Activated CD4-positive, alpha-beta T cell treated with anti-CD3 and anti-CD28 coated beads for 36 hours (primary cell): ENCODE data around the gene KLHL33. TPM values are rescaled to one million over a fixed set of nuclear protein-coding genes. Genes with fewer than 3 reads are reported as not detected.
"Not testable (repeated sequence)": the region's sequence is repeated elsewhere in the genome, so short reads cannot be mapped to it uniquely, and the experiment has no call there.

Experiments used
- ATAC-seq: fragments of 200-7000 bp; cut with Tn5 transposase; one replicate; pipeline ENCODE4 v1.10.0; 2021; ENCODE audit warnings: mild to moderate bottlenecking, moderate library complexity
- CTCF ChIA-PET: fragments of 350-600 bp; sonication (Branson Sonifier 250); formaldehyde crosslinking; loops from one replicate; lab custom pipeline; 2021; ENCODE audit warnings: antibody characterized with exemption; lab: Charles Lee
- POLR2A ChIA-PET: fragments of 350-600 bp; sonication (Branson Sonifier 250); formaldehyde crosslinking; loops from one replicate; lab custom pipeline; 2021; ENCODE audit warnings: antibody characterized with exemption, inconsistent platforms; lab: Charles Lee
- DNase-seq: peaks from one replicate; pipeline ENCODE4 v3.0.0-alpha.2; 2020
- H3K27ac Mint-ChIP-seq: one replicate; pipeline ENCODE4 v1.8.0; 2021; ENCODE audit warnings: mixed read lengths
- H3K27me3 Mint-ChIP-seq: one replicate; pipeline ENCODE4 v1.8.0; 2021; ENCODE audit warnings: mixed read lengths
- H3K36me3 Mint-ChIP-seq: one replicate; pipeline ENCODE4 v1.8.0; 2021; ENCODE audit warnings: low read depth, mixed read lengths
- H3K4me1 Mint-ChIP-seq: one replicate; pipeline ENCODE4 v1.8.0; 2021; ENCODE audit warnings: mixed read lengths
- H3K4me3 Mint-ChIP-seq: one replicate; pipeline ENCODE4 v1.8.0; 2021; ENCODE audit warnings: mild to moderate bottlenecking, moderate library complexity, mixed read lengths
- H3K9me3 Mint-ChIP-seq: one replicate; pipeline ENCODE4 v1.8.0; 2021; ENCODE audit warnings: low read depth, mixed read lengths
- intact Hi-C, 2 experiments: fragments of 100-400 bp; cut with DNase I in 1 of 2; cut with micrococcal nuclease in 1 of 2; formaldehyde crosslinking; loops; one replicate each; pipeline versions ENCODE4 v1.14.2 to v1.15.1; 2022 to 2024; cut with DNase I, micrococcal nuclease
- total RNA-seq, 2 experiments: library from RNA; stranded (reverse); gene quantifications; one replicate each; pipeline ENCODE4 v1.2.3, GENCODE V29; 2021

Gene KLHL33
- total RNA-seq, 2 experiments from 2014 or later: 0.05 to 0.09 TPM

DNA sequence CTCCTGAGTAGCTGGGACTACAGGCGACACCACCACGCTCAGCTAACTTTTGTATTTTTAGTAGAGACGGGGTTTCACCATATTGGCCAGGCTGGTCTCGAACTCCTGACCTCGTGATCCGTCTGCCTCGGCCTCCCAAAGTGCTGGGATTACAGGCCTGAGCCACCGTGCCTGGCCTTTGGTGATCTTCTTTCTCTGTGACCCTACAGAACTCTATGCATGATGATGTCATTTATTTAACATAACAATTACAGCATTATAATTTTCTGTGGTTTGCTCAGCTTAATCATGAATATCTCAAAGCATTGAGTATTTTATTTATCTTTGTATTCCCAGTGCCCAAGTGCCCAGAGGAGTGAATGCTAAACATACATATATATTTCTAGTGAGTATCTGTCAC is 16.9 kb upstream of the KLHL33 start:
- H3K9me3 Mint-ChIP-seq, H3K4me1 Mint-ChIP-seq, intact Hi-C loops, DNase-seq, H3K27me3 Mint-ChIP-seq, ATAC-seq, H3K4me3 Mint-ChIP-seq: not testable (repeated sequence)
- Mint-ChIP-seq H3K36me3 (peaks cover 43% of the 10 kb centered on the region), H3K27ac (peak overlapping the region; percentile 24)
- CTCF ChIA-PET: interaction anchor here (0.6 to 4.6 kb wide), 3 partner anchors 16 to 126 kb away, joined by 3 to 25 read pairs (median 3); no protein-coding TSS in a partner anchor
- POLR2A ChIA-PET: interaction anchor here (0.8 to 1.5 kb wide), 3 partner anchors 8 to 110 kb away, joined by 3 to 5 read pairs (median 3); partner anchors contain the start of genes PARP2 and PIP4P1

- Mint-ChIP-seq H3K9me3 (no peaks in the 10 kb centered on the region), H3K36me3 (peaks cover 45% of the 10 kb centered on the region), H3K4me3 (no peak overlapping the region), H3K4me1 (peaks cover 3% of the 10 kb centered on the region), H3K27ac (no peak overlapping the region), H3K27me3 (no peaks in the 10 kb centered on the region)
- ATAC-seq (no peak), DNase-seq (no peak)
- POLR2A ChIA-PET: no interaction called here
- intact Hi-C loops: no loop called here
- CTCF ChIA-PET: no interaction called here
Observed at GRCh38 chr14:20446889-20447288, 10.9 kb upstream of the KLHL33 start.

DNA sequence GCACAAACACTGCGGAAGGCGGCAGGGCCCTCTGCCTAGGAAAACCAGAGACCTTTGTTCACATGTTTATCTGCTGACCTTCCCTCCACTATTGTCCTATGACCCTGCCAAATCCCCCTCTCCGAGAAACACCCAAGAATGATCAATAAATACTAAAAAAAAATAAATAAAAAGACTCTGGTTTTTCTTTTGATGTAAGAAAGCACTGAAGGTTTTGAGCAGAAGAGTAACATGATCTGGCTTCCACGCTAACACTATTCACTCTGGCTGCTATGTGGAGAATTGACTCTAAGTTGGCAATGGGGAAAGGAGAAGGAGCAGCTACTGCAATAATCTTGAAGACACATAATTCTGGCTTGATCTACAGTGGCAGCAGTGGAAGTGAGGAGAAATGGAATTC is 7.7 kb upstream of the KLHL33 start:
- DNase-seq, H3K9me3 Mint-ChIP-seq, CTCF ChIA-PET, H3K27ac Mint-ChIP-seq, H3K4me3 Mint-ChIP-seq, POLR2A ChIA-PET, intact Hi-C loops, ATAC-seq, H3K27me3 Mint-ChIP-seq: not testable (repeated sequence)
- H3K36me3 Mint-ChIP-seq: peaks cover 26% of the 10 kb centered on the region
- H3K4me1 Mint-ChIP-seq: peaks cover 21% of the 10 kb centered on the region

DNA sequence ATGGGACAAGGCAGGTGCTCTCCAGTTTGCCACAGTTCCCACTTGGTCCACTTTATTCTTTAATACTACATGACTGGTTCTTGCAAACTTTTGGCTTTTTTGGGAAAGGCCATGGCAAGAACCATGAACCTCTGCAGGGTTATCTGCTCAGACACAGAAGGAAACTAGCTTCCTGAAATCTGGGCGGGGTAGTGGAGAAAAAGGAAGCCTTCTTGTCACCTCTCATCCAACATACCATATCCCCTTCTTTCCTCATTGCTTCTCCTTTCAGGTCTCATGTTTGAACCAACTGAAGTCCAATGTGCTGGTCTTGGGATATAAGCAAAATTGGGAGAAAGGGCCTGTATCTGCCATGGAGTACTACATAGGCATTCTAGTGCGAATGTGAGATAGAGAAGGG is 5.5 kb upstream of the KLHL33 start:
- intact Hi-C loops: no loop called here
- no peak for ATAC-seq
- H3K4me1 Mint-ChIP-seq: peaks cover 21% of the 10 kb centered on the region
- no peak overlapping the region for H3K4me3 Mint-ChIP-seq
- POLR2A ChIA-PET: no interaction called here
- peak overlapping the region; percentile 66 for H3K27ac Mint-ChIP-seq
- no peaks in the 10 kb centered on the region for H3K9me3 Mint-ChIP-seq
- no peak for DNase-seq
- CTCF ChIA-PET: interaction anchor here (1.3 kb wide), 1 partner anchor 26 kb away, joined by 3 read pairs; no protein-coding TSS in a partner anchor
- H3K27me3 Mint-ChIP-seq: no peaks in the 10 kb centered on the region
- H3K36me3 Mint-ChIP-seq: peaks cover 8% of the 10 kb centered on the region

GRCh38 chr14:20440882-20441281 is 4.9 kb upstream of the KLHL33 start:
- peak; percentile 58 for DNase-seq
- peak; percentile 96 for ATAC-seq
- peaks cover 8% of the 10 kb centered on the region for H3K36me3 Mint-ChIP-seq
- H3K4me3 Mint-ChIP-seq: no peak overlapping the region
- peaks cover 21% of the 10 kb centered on the region for H3K4me1 Mint-ChIP-seq
- H3K27ac Mint-ChIP-seq: peak overlapping the region; percentile 66
- intact Hi-C loops: no loop called here
- no peaks in the 10 kb centered on the region for H3K9me3 Mint-ChIP-seq
- H3K27me3 Mint-ChIP-seq: no peaks in the 10 kb centered on the region
- POLR2A ChIA-PET: no interaction called here
- CTCF ChIA-PET: interaction anchor here (1.3 kb wide), 1 partner anchor 25 kb away, joined by 3 read pairs; no protein-coding TSS in a partner anchor

GRCh38 chr14:20440465-20440864 is 4.5 kb upstream of the KLHL33 start:
- Mint-ChIP-seq H3K4me3 (no peak overlapping the region), H3K27ac (peak overlapping the region; percentile 66), H3K36me3 (peaks cover 8% of the 10 kb centered on the region), H3K9me3 (no peaks in the 10 kb centered on the region), H3K27me3 (no peaks in the 10 kb centered on the region), H3K4me1 (peaks cover 21% of the 10 kb centered on the region)
- ATAC-seq (peak; percentile 14), DNase-seq (no peak)
- intact Hi-C loops: no loop called here
- POLR2A ChIA-PET: no interaction called here
- CTCF ChIA-PET: interaction anchor here (1.3 kb wide), 1 partner anchor 25 kb away, joined by 3 read pairs; no protein-coding TSS in a partner anchor

GRCh38 chr14:20438664-20439063 is 2.7 kb upstream of the KLHL33 start:
- ChIA-PET CTCF (interaction anchor here (0.6 kb wide), 1 partner anchor 674 kb away, joined by 4 read pairs; no protein-coding TSS in a partner anchor), POLR2A (no interaction called here)

DNA sequence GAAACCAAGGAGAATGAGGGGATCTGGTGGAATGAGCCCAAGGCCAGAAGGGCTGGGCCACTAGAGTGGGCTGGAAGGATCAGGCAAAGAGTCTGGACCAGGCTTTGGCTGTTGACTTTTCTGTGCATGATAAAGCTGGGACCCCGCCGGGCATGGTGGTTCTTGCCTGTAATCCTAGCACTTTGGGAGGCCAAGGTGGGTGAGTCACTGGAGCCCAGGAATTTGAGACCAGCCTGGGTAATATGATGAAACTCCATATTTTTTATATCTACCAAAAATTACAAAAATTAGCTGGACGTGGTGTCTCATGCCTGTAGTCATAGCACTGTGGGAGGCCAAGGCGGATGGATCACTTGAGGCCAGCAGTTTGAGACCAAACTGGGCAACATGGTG is 393 bp upstream of the KLHL33 start:
- H3K27me3 Mint-ChIP-seq: no peaks in the 10 kb centered on the region
- CTCF ChIA-PET: interaction anchor here (0.6 kb wide), 3 partner anchors 17 to 53 kb away, joined by 3 to 4 read pairs (median 3); no protein-coding TSS in a partner anchor
- H3K27ac Mint-ChIP-seq: no peak overlapping the region
- POLR2A ChIA-PET: no interaction called here
- intact Hi-C loops: no loop called here
- ATAC-seq (no peak), DNase-seq (no peak)
- H3K9me3 Mint-ChIP-seq: no peaks in the 10 kb centered on the region
- no peaks in the 10 kb centered on the region for H3K36me3 Mint-ChIP-seq
- H3K4me1 Mint-ChIP-seq: peaks cover 13% of the 10 kb centered on the region
- no peak overlapping the region for H3K4me3 Mint-ChIP-seq

More at GRCh38 chr14:20438664-20439063, 2.7 kb upstream of the KLHL33 start:
- H3K27ac Mint-ChIP-seq: no peak overlapping the region
- no peak overlapping the region for H3K4me3 Mint-ChIP-seq
- H3K4me1 Mint-ChIP-seq: peaks cover 21% of the 10 kb centered on the region
- ATAC-seq (no peak), DNase-seq (no peak)
- H3K36me3 Mint-ChIP-seq: peaks cover 8% of the 10 kb centered on the region
- no peaks in the 10 kb centered on the region for H3K9me3 Mint-ChIP-seq
- intact Hi-C loops: no loop called here
- H3K27me3 Mint-ChIP-seq: no peaks in the 10 kb centered on the region

DNA sequence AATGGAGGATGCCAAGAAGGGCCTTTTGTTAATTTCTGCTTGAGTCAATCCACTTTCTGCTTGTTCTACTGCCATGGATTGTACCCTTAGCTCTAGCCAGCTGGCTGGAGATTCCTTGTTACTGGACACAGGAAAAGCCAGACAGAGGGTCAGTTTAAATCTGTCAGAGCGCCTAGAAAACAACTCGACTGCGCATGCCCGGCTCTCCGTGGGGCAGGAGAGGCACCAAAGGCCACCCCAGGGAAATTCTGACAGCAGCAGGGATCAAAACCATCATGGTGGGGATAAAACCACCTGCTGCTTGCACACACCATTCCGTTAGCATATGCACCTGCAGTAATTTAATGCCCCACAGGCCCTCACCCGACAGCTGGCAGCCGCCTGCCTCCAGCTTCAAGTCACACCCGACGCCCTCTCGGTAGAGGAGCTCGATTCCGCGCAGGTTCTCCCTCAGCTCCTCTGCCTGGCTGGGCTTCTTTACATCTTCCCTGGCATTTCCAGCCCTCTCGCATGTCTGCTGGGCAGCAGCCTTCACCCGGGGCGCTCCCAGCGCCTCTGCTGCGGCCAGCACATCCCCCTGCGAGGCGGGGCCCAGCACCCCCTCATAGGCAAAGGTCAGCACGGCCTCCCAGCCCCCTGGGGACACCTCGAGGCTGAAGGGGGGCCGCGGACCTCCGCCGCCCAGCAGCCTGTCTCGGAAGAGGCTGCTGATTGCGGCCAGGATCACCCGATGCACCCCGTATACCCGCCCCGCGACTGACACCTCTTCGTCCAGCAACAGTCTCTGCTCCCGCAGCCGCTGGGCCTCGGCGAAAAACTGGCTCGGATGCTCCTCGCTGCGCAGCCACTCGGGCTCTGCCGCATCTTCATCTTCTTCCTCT is 1.0 kb downstream of the KLHL33 start:
- ChIA-PET POLR2A (no interaction called here), CTCF (no interaction called here)
- intact Hi-C loops: no loop called here
- Mint-ChIP-seq H3K9me3 (no peaks in the 10 kb centered on the region), H3K4me1 (peaks cover under 1% of the 10 kb centered on the region), H3K27me3 (no peaks in the 10 kb centered on the region), H3K27ac (no peak overlapping the region), H3K36me3 (no peaks in the 10 kb centered on the region), H3K4me3 (no peak overlapping the region)
- DNase-seq: no peak
- no peak for ATAC-seq

DNA sequence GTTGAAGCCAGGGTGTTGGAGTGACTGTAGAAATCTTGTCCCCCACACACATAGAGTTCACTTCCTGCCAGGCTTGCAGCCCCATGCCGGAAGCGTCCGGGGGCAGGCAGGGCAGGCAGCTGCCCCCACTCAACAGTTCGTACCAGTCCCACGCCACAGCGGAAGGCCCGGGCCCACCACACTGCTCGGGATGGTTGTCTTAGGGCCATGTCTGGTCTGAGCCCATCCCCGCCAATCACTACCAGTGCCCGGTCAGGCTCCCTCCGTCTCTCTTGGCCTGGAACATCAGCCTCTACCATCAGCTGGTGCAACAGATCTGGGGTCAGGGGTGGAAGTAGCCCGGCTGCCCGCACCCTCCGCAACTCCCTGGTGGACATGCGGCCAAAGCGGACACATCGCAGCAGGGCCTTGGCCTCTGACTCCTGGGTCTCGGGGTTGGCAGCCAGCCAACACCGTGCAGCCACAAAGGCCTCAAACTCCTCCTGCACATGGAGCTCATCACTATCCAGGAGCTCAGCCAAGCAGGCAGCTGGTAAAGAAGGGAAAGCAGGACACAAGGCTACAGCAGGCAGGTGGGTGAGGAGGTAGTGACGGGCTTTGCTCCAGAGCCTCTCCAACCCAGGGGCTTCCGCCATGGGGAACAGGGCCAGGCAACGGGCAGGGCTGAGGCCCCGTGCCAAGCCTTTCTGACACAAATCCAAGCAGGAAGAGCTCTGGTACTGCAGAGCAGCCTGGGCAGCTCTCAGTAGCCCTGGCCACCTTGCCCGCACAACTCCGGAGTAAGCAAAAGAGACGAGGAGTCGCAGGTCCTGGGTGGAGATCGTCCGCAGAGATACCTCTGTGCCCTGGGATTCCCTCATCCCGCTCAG is 5.9 kb downstream of the KLHL33 start:
- Mint-ChIP-seq H3K27ac (peak overlapping the region; percentile 6), H3K27me3 (no peaks in the 10 kb centered on the region), H3K36me3 (no peaks in the 10 kb centered on the region), H3K4me1 (peaks cover 28% of the 10 kb centered on the region), H3K4me3 (no peak overlapping the region), H3K9me3 (no peaks in the 10 kb centered on the region)
- DNase-seq (no peak), ATAC-seq (no peak)
- ChIA-PET POLR2A (interaction anchor here (0.6 kb wide), 1 partner anchor 1119 kb away, joined by 3 read pairs; no protein-coding TSS in a partner anchor), CTCF (interaction anchor here (3.0 kb wide), 1 partner anchor 15 kb away, joined by 13 read pairs; no protein-coding TSS in a partner anchor)
- intact Hi-C loops: no loop called here

DNA sequence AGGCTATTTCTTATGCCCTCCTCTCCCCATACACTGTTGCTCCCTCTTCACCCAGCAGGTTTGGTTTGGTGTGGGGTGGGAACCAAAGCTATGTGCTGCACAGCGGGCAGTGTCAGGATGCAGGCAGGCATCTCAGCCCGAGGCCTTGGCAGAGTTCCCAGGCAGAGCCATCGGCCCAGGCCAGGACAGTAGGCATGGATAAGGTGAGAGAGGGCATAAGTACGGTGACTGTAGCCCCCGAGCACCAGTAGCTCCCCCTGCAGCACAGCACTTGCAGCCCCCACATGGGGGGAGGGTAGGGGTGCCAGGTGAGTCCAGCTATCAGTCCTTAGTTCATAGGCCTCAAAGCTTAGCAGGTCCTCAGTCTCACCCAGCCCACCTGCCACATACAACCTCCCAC is 7.2 kb downstream of the KLHL33 start:
- Mint-ChIP-seq H3K27me3 (no peaks in the 10 kb centered on the region), H3K27ac (no peak overlapping the region), H3K36me3 (no peaks in the 10 kb centered on the region), H3K9me3 (no peaks in the 10 kb centered on the region), H3K4me1 (peaks cover 28% of the 10 kb centered on the region), H3K4me3 (no peak overlapping the region)
- intact Hi-C loops: no loop called here
- DNase-seq (no peak), ATAC-seq (no peak)
- ChIA-PET POLR2A (no interaction called here), CTCF (interaction anchor here (3.0 kb wide), 1 partner anchor 14 kb away, joined by 13 read pairs; no protein-coding TSS in a partner anchor)
